Dermis blood vessel endothelial cell (primary cell): ENCODE measurements around the gene ABHD5. TPM values are rescaled to one million over a fixed set of nuclear protein-coding genes. Genes with fewer than 3 reads are reported as not detected.
"Not testable (repeated sequence)": the region's sequence is repeated elsewhere in the genome, so short reads cannot be mapped to it uniquely, and the experiment has no call there.

Experiments
- DNase-seq: peaks from one replicate; pipeline ENCODE4 v3.0.0; 2010
- total RNA-seq: library from RNA; depleted of rRNA; stranded (reverse); fragments of >200 nt; gene quantifications from 2 replicates; pipeline ENCODE4 v1.2.3, GENCODE V29; 2014

The ABHD5 gene
- 26.5 and 28.9 TPM in 2 replicates for total RNA-seq

GRCh38 chr3:43690400-43691119 lies at the start of gene ABHD5:
Gene ABHD5 (plus strand): TSS chr3:43690938. CDS start chr3:43690993, 55 bp downstream.
- DNase-seq = peak; percentile 98

- DNase-seq = no peak
Measured at GRCh38 chr3:43641306-43642114, 49.2 kb upstream of the ABHD5 start.

- no peak for DNase-seq
Measured at GRCh38 chr3:43644443-43644842, 46.3 kb upstream of the ABHD5 start.

GRCh38 chr3:43647331-43648166 lies 43.2 kb upstream of the ABHD5 start:
- no peak for DNase-seq

GRCh38 chr3:43648957-43649356 lies 41.8 kb upstream of the ABHD5 start:
- DNase-seq = no peak

- DNase-seq = peak; percentile 20
Measured at GRCh38 chr3:43649365-43649968, 41.3 kb upstream of the ABHD5 start.

- no peak for DNase-seq
Measured at GRCh38 chr3:43650345-43650744, 40.4 kb upstream of the ABHD5 start.

- not testable (repeated sequence) for DNase-seq
Measured at GRCh38 chr3:43656390-43656789, 34.3 kb upstream of the ABHD5 start.

GRCh38 chr3:43659250-43659880 lies 31.4 kb upstream of the ABHD5 start:
- DNase-seq = no peak

- not testable (repeated sequence) for DNase-seq
Measured at GRCh38 chr3:43661376-43661775, 29.4 kb upstream of the ABHD5 start.

- DNase-seq = not testable (repeated sequence)
Measured at GRCh38 chr3:43665011-43665410, 25.7 kb upstream of the ABHD5 start.

GRCh38 chr3:43670635-43671522 lies 19.9 kb upstream of the ABHD5 start:
- DNase-seq = no peak

- DNase-seq = no peak
Measured at GRCh38 chr3:43674345-43675085, 16.2 kb upstream of the ABHD5 start.

- DNase-seq = no peak
Measured at GRCh38 chr3:43675593-43675992, 15.1 kb upstream of the ABHD5 start.

- no peak for DNase-seq
Measured at GRCh38 chr3:43676441-43676840, 14.3 kb upstream of the ABHD5 start.

- not testable (repeated sequence) for DNase-seq
Measured at GRCh38 chr3:43678375-43678774, 12.4 kb upstream of the ABHD5 start.

GRCh38 chr3:43678887-43679449 lies 11.8 kb upstream of the ABHD5 start:
- not testable (repeated sequence) for DNase-seq

GRCh38 chr3:43680857-43681256 lies 9.9 kb upstream of the ABHD5 start:
- not testable (repeated sequence) for DNase-seq

- no peak for DNase-seq
Measured at GRCh38 chr3:43684944-43685343, 5.8 kb upstream of the ABHD5 start.

- DNase-seq = no peak
Measured at GRCh38 chr3:43685921-43686320, 4.8 kb upstream of the ABHD5 start.
